Liver (tissue), 9 donors: ENCODE results near the gene TERB2. TPM values are rescaled to one million over a fixed set of nuclear protein-coding genes. Genes with fewer than 3 reads are reported as not detected.
A peak's percentile ranks its signal among the peaks of the same experiment; 100 is the strongest.
"Not testable (repeated sequence)": the region's sequence is repeated elsewhere in the genome, so short reads cannot be mapped to it uniquely, and the experiment has no call there.

Experiments used
- DNase-seq: peaks from one replicate; pipeline ENCODE4 v3.0.0-alpha.2; 2017; ENCODE audit warnings: low spot score
- H3K27ac ChIP-seq, 2 donors: one replicate each; pipeline ENCODE4 v1.7.0; 2013; ENCODE audit warnings: inconsistent platforms in 2 of 2, low read length in 2 of 2, control low read depth in 1 of 2, low read depth in 1 of 2, mild to moderate bottlenecking in 1 of 2
- H3K27me3 ChIP-seq, 4 donors: one replicate each; pipeline versions ENCODE4 v1.6.1 to v1.7.0; 2013; ENCODE audit warnings: low read length in 3 of 4, inconsistent platforms in 1 of 4, mild to moderate bottlenecking in 1 of 4, moderate library complexity in 1 of 4; ENCODE audit not compliant: control insufficient read depth in 4 of 4, insufficient read depth in 4 of 4
- H3K36me3 ChIP-seq, 4 donors: one replicate each; pipeline versions ENCODE4 v1.6.1 to v1.7.0; 2013; ENCODE audit warnings: low read length in 3 of 4, mild to moderate bottlenecking in 3 of 4, low read depth in 1 of 4, moderate library complexity in 1 of 4; ENCODE audit not compliant: control insufficient read depth in 4 of 4, insufficient read depth in 3 of 4
- H3K4me1 ChIP-seq, 4 donors: one replicate each; pipeline versions ENCODE4 v1.6.1 to v1.7.0; 2013; ENCODE audit warnings: low read length in 3 of 4, mild to moderate bottlenecking in 3 of 4, moderate library complexity in 1 of 4; ENCODE audit not compliant: control insufficient read depth in 4 of 4, insufficient read depth in 4 of 4
- H3K4me3 ChIP-seq, 3 donors: one replicate each; pipeline versions ENCODE4 v1.6.1 to v1.7.0; 2013; ENCODE audit warnings: low read length in 3 of 3, control low read depth in 1 of 3, low read depth in 1 of 3, mild to moderate bottlenecking in 1 of 3
- H3K9ac ChIP-seq, 2 donors: one replicate each; pipeline ENCODE4 v1.7.0; 2013; ENCODE audit warnings: low read length in 2 of 2, mild to moderate bottlenecking in 2 of 2, moderate library complexity in 2 of 2, control low read depth in 1 of 2, low read depth in 1 of 2
- H3K9me3 ChIP-seq, 4 donors: one replicate each; pipeline versions ENCODE4 v1.6.1 to v1.7.0; 2013; ENCODE audit warnings: low read length in 3 of 4; ENCODE audit not compliant: control insufficient read depth in 4 of 4
- FOXA1 ChIP-seq: IDR thresholded peaks from 2 replicates; pipeline ENCODE4 v1.6.1; 2016; ENCODE audit warnings: antibody characterized with exemption
- HNF4A ChIP-seq, 2 donors: conservative IDR thresholded peaks; 2 replicates each; pipeline ENCODE4 v1.6.1; 2016; ENCODE audit warnings: antibody characterized with exemption in 2 of 2, mild to moderate bottlenecking in 2 of 2
- HNF4G ChIP-seq: IDR thresholded peaks from 2 replicates; pipeline ENCODE4 v1.6.1; 2016; ENCODE audit warnings: antibody characterized with exemption
- JUND ChIP-seq, 2 donors: IDR thresholded peaks; 2 replicates each; pipeline ENCODE4 v1.6.1; 2016; ENCODE audit warnings: antibody characterized with exemption in 2 of 2
- MAX ChIP-seq: IDR thresholded peaks from 2 replicates; pipeline ENCODE4 v1.6.1; 2016; ENCODE audit warnings: antibody characterized with exemption
- NR2F2 ChIP-seq: IDR thresholded peaks from 2 replicates; pipeline ENCODE4 v1.6.1; 2016; ENCODE audit warnings: antibody characterized with exemption
- RAD21 ChIP-seq, 2 donors: IDR thresholded peaks; 2 replicates each; pipeline ENCODE4 v1.6.1; 2016; ENCODE audit warnings: antibody characterized with exemption in 2 of 2, mild to moderate bottlenecking in 2 of 2
- REST ChIP-seq: IDR thresholded peaks from 2 replicates; pipeline ENCODE4 v1.6.1; 2016; ENCODE audit warnings: antibody characterized with exemption, mild to moderate bottlenecking
- RXRA ChIP-seq, 2 donors: IDR thresholded peaks; 2 replicates each; pipeline ENCODE4 v1.6.1; 2017 to 2018; ENCODE audit warnings: antibody characterized with exemption in 2 of 2, mild to moderate bottlenecking in 1 of 2
- SP1 ChIP-seq: IDR thresholded peaks from 2 replicates; pipeline ENCODE4 v1.6.1; 2018; ENCODE audit warnings: antibody characterized with exemption, mild to moderate bottlenecking
- TAF1 ChIP-seq: conservative IDR thresholded peaks from 2 replicates; pipeline ENCODE4 v1.6.1; 2016; ENCODE audit warnings: antibody characterized with exemption, mild to moderate bottlenecking
- YY1 ChIP-seq: IDR thresholded peaks from 2 replicates; pipeline ENCODE4 v1.6.1; 2016; ENCODE audit warnings: antibody characterized with exemption, mild to moderate bottlenecking
- WGBS: extraction: QIAGEN DNeasy Blood & Tissue Kit; methylation state at CpG from one replicate; pipeline ENCODE4 v1.1.7; 2013; 5-methylcytosine and 5-hydroxymethylcytosine counted together
- polyA plus RNA-seq, 2 donors: library from polyadenylated mRNA; stranded (reverse) in 1 of 2; unstranded in 1 of 2; fragments of 200-250 nt in 1 of 2; fragments of >200 nt in 1 of 2; fragmentation: Nextera tagmentation in 1 of 2; extraction: Ambion mirVana in 1 of 2; gene quantifications; one replicate each; pipeline versions ENCODE4 v1.2.1 to v1.2.3, GENCODE V29; 2013 to 2015
- total RNA-seq, 2 donors: library from RNA; depleted of rRNA; stranded (reverse); fragments of >200 nt; gene quantifications; one replicate each; pipeline ENCODE4 v1.2.3, GENCODE V29; 2014
- TF ChIP-seq, protein P1 (sequence below): IDR thresholded peaks from 2 replicates; pipeline ENCODE4 v1.6.1; 2016; ENCODE audit warnings: antibody characterized with exemption
- donor health status: healthy.
- donor health status: healthy.
- donor health status: healthy.
- donor health status: healthy.
- donor health status: healthy.

Gene TERB2
- total and polyA plus RNA-seq, 4 donors, result 0.08 TPM; not detected in 3

- Histone ChIP-seq H3K4me3 (peak overlapping the region; percentile 54 to 90 (median 71)), H3K36me3 (no peaks in the 10 kb centered on the region), H3K9ac (peak overlapping the region; percentile 73 to 89), H3K4me1 (peaks cover 8 to 47% (median 29%) of the 10 kb centered on the region in 4 donors), H3K27ac (peak overlapping the region; percentile 89 to 98), H3K9me3 (no peaks in the 10 kb centered on the region), H3K27me3 (no peaks in the 10 kb centered on the region)
- DNase-seq, result no peak
- WGBS, result 11% methylated on average over 4 of the region's 4 CpGs
- TF ChIP-seq TAF1, result no peak
- peak; percentile 5 for TF ChIP-seq HNF4G
- peak; percentile 67 to 74 for TF ChIP-seq HNF4A (conservative IDR thresholded peaks at IDR 0.05)
- no peak for TF ChIP-seq NR2F2
- no peak for TF ChIP-seq FOXA1
- TF ChIP-seq, protein P1, sequence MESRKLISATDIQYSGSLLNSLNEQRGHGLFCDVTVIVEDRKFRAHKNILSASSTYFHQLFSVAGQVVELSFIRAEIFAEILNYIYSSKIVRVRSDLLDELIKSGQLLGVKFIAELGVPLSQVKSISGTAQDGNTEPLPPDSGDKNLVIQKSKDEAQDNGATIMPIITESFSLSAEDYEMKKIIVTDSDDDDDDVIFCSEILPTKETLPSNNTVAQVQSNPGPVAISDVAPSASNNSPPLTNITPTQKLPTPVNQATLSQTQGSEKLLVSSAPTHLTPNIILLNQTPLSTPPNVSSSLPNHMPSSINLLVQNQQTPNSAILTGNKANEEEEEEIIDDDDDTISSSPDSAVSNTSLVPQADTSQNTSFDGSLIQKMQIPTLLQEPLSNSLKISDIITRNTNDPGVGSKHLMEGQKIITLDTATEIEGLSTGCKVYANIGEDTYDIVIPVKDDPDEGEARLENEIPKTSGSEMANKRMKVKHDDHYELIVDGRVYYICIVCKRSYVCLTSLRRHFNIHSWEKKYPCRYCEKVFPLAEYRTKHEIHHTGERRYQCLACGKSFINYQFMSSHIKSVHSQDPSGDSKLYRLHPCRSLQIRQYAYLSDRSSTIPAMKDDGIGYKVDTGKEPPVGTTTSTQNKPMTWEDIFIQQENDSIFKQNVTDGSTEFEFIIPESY, result no peak
- no peak for TF ChIP-seq RXRA (IDR thresholded peaks at IDR 0.05)
Observed at GRCh38 chr15:45023659-45024225, 67.3 kb downstream of the TERB2 start.

GRCh38 chr15:45024649-45025048 lies 68.2 kb downstream of the TERB2 start:
- not testable (repeated sequence) for DNase-seq, H3K36me3 ChIP-seq, H3K9me3 ChIP-seq, H3K27me3 ChIP-seq
- TF ChIP-seq HNF4A (conservative IDR thresholded peaks at IDR 0.05) (peak; percentile 39 to 48), RXRA (IDR thresholded peaks at IDR 0.05) (peak; percentile 8 to 21), YY1 (peak; percentile 26)
- H3K4me3 ChIP-seq, result peak overlapping the region; percentile 14 to 33 (median 16)
- peak overlapping the region in 1 of 2 donors; percentile 46 for H3K9ac ChIP-seq
- H3K4me1 ChIP-seq, result peaks cover 8 to 56% (median 35%) of the 10 kb centered on the region in 4 donors
- H3K27ac ChIP-seq, result peak overlapping the region; percentile 57 to 61
- 38% methylated on average over 3 of the region's 3 CpGs for WGBS

- H3K4me1 ChIP-seq, result peaks cover 8 to 66% (median 42%) of the 10 kb centered on the region in 4 donors
- not testable (repeated sequence) for H3K27me3 ChIP-seq, H3K9me3 ChIP-seq, H3K9ac ChIP-seq, H3K36me3 ChIP-seq
- peak; percentile 87 to 91 for TF ChIP-seq HNF4A (conservative IDR thresholded peaks at IDR 0.05)
- TF ChIP-seq RAD21 (IDR thresholded peaks at IDR 0.05), result peak; percentile 11 to 35
- peak; percentile 57 for TF ChIP-seq YY1
- TF ChIP-seq RXRA (IDR thresholded peaks at IDR 0.05), result peak in 1 of 2 donors; percentile 72
- TF ChIP-seq, protein P1, result peak; percentile 32
- peak; percentile 36 for TF ChIP-seq REST
- peak; percentile 48 for TF ChIP-seq TAF1
- TF ChIP-seq HNF4G, result peak; percentile 91
- TF ChIP-seq MAX, result peak; percentile 44
- peak; percentile 34 to 62 for TF ChIP-seq JUND (IDR thresholded peaks at IDR 0.05)
- peak; percentile 73 for TF ChIP-seq SP1
- WGBS, result 48% methylated on average over 3 of the region's 3 CpGs
- H3K27ac ChIP-seq, result peak overlapping the region; percentile 57 to 61
- DNase-seq, result peak; percentile 48
- peak overlapping the region in 2 of 3 donors; percentile 16 to 33 for H3K4me3 ChIP-seq
Observed at GRCh38 chr15:45025627-45026026, 69.1 kb downstream of the TERB2 start.
